GM21423 (cell line): Measurements from ENCODE around the gene DYNLRB2.

ENCODE experiments used
- ATAC-seq: cut with Tn5 transposase; IDR thresholded peaks from one replicate; pipeline ENCODE4 v1.9.1; 2021; ENCODE audit warnings: mild to moderate bottlenecking, moderate library complexity; ENCODE audit not compliant: unreplicated experiment

Gene DYNLRB2

GRCh38 chr16:80547145-80547544, 6.4 kb downstream of the DYNLRB2 start:
- no peak for ATAC-seq

GRCh38 chr16:80552277-80552676, 11.5 kb downstream of the DYNLRB2 start:
- ATAC-seq: no peak

GRCh38 chr16:80554033-80554432, 13.2 kb downstream of the DYNLRB2 start:
- ATAC-seq: no peak

GRCh38 chr16:80556481-80556880, 15.7 kb downstream of the DYNLRB2 start:
- ATAC-seq: no peak

- no peak for ATAC-seq
Observed at GRCh38 chr16:80557037-80557436, 16.2 kb downstream of the DYNLRB2 start.

GRCh38 chr16:80559369-80559768, 18.6 kb downstream of the DYNLRB2 start:
- no peak for ATAC-seq

GRCh38 chr16:80563066-80563465, 22.3 kb downstream of the DYNLRB2 start:
- ATAC-seq: no peak

GRCh38 chr16:80564394-80564793, 23.6 kb downstream of the DYNLRB2 start:
- ATAC-seq: no peak

GRCh38 chr16:80569440-80570105, 28.8 kb downstream of the DYNLRB2 start:
- ATAC-seq: peak; percentile 67

- no peak for ATAC-seq
Observed at GRCh38 chr16:80570106-80570478, 29.3 kb downstream of the DYNLRB2 start.

GRCh38 chr16:80573700-80574120, 32.9 kb downstream of the DYNLRB2 start:
- no peak for ATAC-seq

GRCh38 chr16:80576343-80576912, 35.6 kb downstream of the DYNLRB2 start:
- ATAC-seq: no peak

GRCh38 chr16:80577485-80578280, 36.9 kb downstream of the DYNLRB2 start:
- no peak for ATAC-seq

- ATAC-seq: peak; percentile 90
Observed at GRCh38 chr16:80580109-80580832, 39.5 kb downstream of the DYNLRB2 start.

- ATAC-seq: no peak
Observed at GRCh38 chr16:80583466-80583865, 42.7 kb downstream of the DYNLRB2 start.

GRCh38 chr16:80585764-80586163, 45.0 kb downstream of the DYNLRB2 start:
- ATAC-seq: peak; percentile 60

- ATAC-seq: no peak
Observed at GRCh38 chr16:80586476-80586875, 45.7 kb downstream of the DYNLRB2 start.

GRCh38 chr16:80587071-80587470, 46.3 kb downstream of the DYNLRB2 start:
- no peak for ATAC-seq

- ATAC-seq: no peak
Observed at GRCh38 chr16:80591071-80591915, 50.5 kb downstream of the DYNLRB2 start.

GRCh38 chr16:80592273-80592672, 51.5 kb downstream of the DYNLRB2 start:
- ATAC-seq: no peak
